ENCODE measurements around the gene LCOR. TPM values are rescaled to one million over a fixed set of nuclear protein-coding genes. Genes with fewer than 3 reads are reported as not detected.

LCOR gene
- total and polyA plus RNA-seq, 2 of the 13 experiments (the other 11 are each of a cell fraction or from before 2014, with no cell fraction given), result 12.4 to 23.7 TPM

DNA sequence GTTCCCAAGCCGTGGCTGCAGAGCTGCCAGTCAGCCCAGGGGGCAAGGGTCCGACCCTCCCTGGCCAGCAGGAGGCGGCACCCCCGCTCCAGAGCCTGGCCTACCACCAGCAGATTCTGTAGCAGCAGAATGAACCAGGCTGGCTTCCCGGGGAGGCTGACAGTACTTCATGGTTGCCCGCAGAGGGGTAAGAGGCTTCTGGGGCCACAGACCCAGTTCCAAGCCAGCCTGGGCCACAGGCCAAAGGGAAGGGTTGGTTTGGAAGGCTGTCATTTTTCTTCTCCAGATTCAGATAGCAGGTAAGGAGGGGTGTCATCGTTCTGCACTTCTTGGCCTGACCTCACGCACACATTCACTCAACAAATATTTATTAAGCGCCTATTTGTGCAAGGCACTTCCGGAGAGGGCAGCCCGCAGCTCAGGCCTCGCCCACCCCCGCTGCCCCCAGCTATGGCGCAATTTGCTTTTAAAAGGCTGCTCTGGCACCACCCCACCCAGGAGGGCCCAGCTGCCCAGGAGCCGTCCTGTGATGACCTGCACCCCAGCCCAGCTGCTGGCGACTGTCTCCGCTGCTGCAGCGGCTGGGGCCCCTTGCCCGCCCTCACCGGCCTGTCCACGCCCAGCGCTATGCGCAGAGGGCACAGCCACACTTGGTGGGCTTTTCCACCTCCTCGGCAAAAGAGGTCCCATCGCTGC, 168.5 kb downstream of the LCOR start (continued):
- TF ChIP-seq NRL (CRISPR knock-in tag; IDR thresholded peaks at IDR 0.05; ENCODE audit: borderline replicate concordance), result 0 out of 2 replicates have a peak, but pooled peaks have one; percentile 39
- peak; percentile 40; the same call in 1 of the 2 replicates for TF ChIP-seq ZFP91 (CRISPR knock-in tag; IDR thresholded peaks at IDR 0.05; ENCODE audit: borderline replicate concordance)
- TF ChIP-seq, protein P1, sequence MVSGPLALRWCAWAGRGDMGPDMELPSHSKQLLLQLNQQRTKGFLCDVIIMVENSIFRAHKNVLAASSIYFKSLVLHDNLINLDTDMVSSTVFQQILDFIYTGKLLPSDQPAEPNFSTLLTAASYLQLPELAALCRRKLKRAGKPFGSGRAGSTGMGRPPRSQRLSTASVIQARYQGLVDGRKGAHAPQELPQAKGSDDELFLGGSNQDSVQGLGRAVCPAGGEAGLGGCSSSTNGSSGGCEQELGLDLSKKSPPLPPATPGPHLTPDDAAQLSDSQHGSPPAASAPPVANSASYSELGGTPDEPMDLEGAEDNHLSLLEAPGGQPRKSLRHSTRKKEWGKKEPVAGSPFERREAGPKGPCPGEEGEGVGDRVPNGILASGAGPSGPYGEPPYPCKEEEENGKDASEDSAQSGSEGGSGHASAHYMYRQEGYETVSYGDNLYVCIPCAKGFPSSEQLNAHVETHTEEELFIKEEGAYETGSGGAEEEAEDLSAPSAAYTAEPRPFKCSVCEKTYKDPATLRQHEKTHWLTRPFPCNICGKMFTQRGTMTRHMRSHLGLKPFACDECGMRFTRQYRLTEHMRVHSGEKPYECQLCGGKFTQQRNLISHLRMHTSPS (CRISPR knock-in tag; IDR thresholded peaks at IDR 0.05; ENCODE audit: low read depth), result peak; percentile 94
- peak; percentile 75 for TF ChIP-seq ZNF501 (CRISPR knock-in tag; IDR thresholded peaks at IDR 0.05)
- peak in 1 of 2 experiments; percentile 50; a peak in 2 of 4 replicates for TF ChIP-seq NR2F1 (CRISPR knock-in tag; IDR thresholded peaks at IDR 0.05)
- TF ChIP-seq ZNF3 (CRISPR knock-in tag; IDR thresholded peaks at IDR 0.05), result peak; percentile 69; the same call in 1 of the 2 replicates
- peak; percentile 72 for TF ChIP-seq HDAC1 (CRISPR knock-in tag; IDR thresholded peaks at IDR 0.05)
- TF ChIP-seq ZNF746 (CRISPR knock-in tag; IDR thresholded peaks at IDR 0.05), result peak; percentile 12; the same call in 1 of the 2 replicates
- TF ChIP-seq ZIK1 (CRISPR knock-in tag; IDR thresholded peaks at IDR 0.05; ENCODE audit: borderline replicate concordance, low read depth), result 0 out of 2 replicates have a peak, but pooled peaks have one; percentile 12
- peak; percentile 53; the same call in 1 of the 2 replicates for TF ChIP-seq RXRB (CRISPR knock-in tag; IDR thresholded peaks at IDR 0.05; ENCODE audit: borderline replicate concordance)
- TF ChIP-seq, protein P2, sequence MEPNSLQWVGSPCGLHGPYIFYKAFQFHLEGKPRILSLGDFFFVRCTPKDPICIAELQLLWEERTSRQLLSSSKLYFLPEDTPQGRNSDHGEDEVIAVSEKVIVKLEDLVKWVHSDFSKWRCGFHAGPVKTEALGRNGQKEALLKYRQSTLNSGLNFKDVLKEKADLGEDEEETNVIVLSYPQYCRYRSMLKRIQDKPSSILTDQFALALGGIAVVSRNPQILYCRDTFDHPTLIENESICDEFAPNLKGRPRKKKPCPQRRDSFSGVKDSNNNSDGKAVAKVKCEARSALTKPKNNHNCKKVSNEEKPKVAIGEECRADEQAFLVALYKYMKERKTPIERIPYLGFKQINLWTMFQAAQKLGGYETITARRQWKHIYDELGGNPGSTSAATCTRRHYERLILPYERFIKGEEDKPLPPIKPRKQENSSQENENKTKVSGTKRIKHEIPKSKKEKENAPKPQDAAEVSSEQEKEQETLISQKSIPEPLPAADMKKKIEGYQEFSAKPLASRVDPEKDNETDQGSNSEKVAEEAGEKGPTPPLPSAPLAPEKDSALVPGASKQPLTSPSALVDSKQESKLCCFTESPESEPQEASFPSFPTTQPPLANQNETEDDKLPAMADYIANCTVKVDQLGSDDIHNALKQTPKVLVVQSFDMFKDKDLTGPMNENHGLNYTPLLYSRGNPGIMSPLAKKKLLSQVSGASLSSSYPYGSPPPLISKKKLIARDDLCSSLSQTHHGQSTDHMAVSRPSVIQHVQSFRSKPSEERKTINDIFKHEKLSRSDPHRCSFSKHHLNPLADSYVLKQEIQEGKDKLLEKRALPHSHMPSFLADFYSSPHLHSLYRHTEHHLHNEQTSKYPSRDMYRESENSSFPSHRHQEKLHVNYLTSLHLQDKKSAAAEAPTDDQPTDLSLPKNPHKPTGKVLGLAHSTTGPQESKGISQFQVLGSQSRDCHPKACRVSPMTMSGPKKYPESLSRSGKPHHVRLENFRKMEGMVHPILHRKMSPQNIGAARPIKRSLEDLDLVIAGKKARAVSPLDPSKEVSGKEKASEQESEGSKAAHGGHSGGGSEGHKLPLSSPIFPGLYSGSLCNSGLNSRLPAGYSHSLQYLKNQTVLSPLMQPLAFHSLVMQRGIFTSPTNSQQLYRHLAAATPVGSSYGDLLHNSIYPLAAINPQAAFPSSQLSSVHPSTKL (CRISPR knock-in tag; IDR thresholded peaks at IDR 0.05), result peak; percentile 77
- TF ChIP-seq ZBTB25 (CRISPR knock-in tag; IDR thresholded peaks at IDR 0.05), result no peak
- TF ChIP-seq, protein P3, sequence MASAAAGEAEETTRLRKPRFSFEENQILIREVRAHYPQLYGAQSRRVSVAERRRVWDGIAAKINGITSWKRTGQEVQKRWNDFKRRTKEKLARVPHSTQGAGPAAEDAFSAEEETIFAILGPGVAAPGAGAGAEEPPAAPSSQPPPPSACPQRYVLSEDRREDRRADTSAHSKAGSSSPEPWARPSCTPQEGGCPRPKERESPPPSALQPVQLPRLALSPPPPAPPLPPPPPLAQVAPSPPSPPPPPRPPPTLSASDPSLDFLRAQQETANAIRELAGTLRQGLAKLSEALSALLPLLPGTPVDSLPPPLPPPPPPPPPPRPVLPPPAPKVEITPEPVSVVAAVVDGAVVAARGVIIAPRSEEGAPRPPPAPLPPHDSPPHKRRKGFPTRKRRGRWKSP (CRISPR knock-in tag; IDR thresholded peaks at IDR 0.05), result peak; percentile 45; the same call in 1 of the 2 replicates
- peak; percentile 77; the same call in 1 of the 2 replicates for TF ChIP-seq TBX2 (CRISPR knock-in tag; IDR thresholded peaks at IDR 0.05; ENCODE audit: borderline replicate concordance)
- TF ChIP-seq, protein P4, sequence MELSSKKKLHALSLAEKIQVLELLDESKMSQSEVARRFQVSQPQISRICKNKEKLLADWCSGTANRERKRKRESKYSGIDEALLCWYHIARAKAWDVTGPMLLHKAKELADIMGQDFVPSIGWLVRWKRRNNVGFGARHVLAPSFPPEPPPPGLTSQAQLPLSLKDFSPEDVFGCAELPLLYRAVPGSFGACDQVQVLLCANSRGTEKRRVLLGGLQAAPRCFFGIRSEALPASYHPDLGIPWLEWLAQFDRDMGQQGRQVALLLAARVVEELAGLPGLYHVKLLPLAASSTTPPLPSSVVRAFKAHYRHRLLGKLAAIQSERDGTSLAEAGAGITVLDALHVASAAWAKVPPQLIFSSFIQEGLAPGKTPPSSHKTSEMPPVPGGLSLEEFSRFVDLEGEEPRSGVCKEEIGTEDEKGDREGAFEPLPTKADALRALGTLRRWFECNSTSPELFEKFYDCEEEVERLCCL (CRISPR knock-in tag; IDR thresholded peaks at IDR 0.05; ENCODE audit: borderline replicate concordance), result no peak
